CD4-positive, alpha-beta T cell treated with Interleukin-12 subunit alpha and Interleukin-12 subunit beta, for 1 hour (primary cell): ENCODE measurements around the gene SUPT4H1.

ENCODE experiments used
- DNase-seq: peaks from one replicate; pipeline ENCODE4 v3.0.0-alpha.2; 2020

The SUPT4H1 gene

GRCh38 chr17:58338841-58339754, 12.9 kb downstream of the SUPT4H1 start:
- peak; percentile 42 for DNase-seq

GRCh38 chr17:58338454-58338840, 13.6 kb downstream of the SUPT4H1 start:
- no peak for DNase-seq

DNA sequence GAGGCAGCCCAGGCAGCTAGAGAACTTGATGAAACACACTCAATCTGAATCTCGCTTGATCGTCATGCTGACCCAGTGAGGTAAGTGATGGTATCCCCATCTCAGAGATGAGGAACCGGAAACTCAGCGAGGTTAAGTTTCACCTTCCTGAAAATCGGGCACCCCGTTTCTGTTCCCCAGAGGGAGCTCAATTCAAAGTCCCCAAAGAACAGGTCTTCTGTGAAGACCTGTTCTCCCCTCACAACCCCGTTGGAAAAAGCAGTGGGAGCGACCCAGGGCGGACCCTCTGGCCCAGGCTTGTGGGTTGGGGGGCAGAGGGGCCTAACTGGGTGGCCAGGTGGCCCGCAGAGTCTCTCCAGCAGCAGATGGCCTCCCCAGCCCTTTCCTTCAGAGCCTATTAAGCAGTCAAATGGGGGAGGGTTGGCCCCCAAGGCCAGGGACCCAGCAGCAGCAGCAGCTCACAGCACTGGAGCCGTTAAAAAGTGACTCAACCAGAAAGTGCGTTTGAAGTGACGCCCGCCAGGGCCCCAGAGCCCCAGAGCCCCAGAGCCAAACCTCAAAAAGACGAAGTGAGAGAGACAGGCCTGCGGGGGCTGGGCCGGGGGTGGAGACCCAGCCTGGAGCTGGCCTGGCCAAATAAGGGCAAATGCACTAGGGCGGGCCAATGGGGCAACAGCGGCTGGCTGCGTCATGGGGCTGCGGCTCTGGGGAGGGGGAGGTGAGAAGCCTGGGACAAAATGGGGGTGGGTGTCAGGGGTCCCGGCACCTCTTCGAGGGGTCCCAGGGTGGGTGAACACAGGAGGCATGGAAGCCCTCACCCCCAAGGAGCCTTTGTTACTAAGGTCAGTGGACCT, 14.2 kb downstream of the SUPT4H1 start:
- DNase-seq = peak; percentile 93

DNA sequence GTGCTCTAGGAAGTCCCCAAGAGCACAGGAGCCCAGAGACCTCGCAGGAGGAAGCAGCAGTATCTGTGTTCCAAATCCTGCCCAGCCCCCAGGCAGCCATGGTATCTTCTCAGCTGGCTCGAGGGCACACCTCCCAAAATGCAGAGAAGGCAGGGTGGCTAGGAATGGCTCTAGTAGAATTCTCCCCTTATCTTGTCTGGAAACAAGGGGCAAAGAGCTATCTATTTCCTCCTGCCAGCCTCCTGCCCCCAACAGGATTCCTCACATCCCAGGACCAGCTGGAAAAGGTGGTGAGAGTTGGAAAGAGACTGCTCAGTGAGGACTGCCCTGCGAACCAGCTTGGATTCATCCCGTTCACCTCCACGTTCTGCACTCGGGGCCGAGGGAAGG, 14.8 kb downstream of the SUPT4H1 start:
- peak; percentile 73 for DNase-seq

GRCh38 chr17:58336456-58337209, 15.4 kb downstream of the SUPT4H1 start:
- peak; percentile 21 for DNase-seq

- DNase-seq = peak; percentile 84
These were observed 16.1 kb downstream of the SUPT4H1 start for GRCh38 chr17:58335779-58336455.

GRCh38 chr17:58335061-58335731, 16.8 kb downstream of the SUPT4H1 start:
- peak; percentile 45 for DNase-seq

- DNase-seq = no peak
These were observed 17.3 kb downstream of the SUPT4H1 start for GRCh38 chr17:58334661-58335060.

DNA sequence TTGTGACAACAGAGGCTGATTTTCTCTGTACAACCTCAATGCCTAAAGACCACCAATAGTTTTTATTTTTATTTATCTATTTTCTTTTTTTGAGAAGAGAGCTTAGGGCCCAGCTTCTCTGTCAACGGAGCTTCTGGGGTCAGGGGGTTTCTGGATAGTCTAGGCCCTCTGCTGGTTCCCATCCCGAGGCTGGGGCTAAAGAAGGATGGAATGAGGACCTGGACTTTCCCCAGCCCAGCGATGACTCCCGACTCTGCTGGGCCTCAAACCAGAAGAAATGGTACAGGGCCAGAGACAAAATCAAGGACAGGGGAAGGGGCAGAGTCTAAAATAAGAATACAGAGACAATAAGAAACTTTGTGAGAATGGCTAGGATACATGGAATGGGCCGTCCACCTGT, 17.7 kb downstream of the SUPT4H1 start:
- DNase-seq = no peak

DNA sequence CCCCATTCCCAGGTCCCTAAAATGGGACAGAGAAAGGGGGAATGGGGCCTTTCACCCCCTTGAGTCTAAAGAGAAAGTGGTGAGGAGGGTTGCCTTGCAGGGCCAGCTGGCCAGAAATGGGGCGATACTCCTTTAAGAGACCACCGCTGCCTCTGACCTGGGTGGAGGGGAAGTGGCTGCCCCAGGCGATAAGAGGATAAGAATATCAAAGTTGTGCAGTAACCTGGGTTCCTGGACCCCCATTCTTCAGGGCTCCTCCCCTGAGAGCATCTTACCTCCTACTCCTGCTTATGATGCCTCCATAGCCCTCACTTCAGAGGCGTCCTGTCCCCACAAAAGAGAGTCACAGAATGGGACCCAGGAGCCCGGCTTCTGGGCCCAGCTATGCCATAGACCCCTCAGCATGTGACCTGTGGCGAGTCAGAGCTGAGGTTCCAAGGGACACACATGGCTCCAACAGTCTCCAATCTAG, 18.2 kb downstream of the SUPT4H1 start:
- DNase-seq = peak; percentile 44

DNA sequence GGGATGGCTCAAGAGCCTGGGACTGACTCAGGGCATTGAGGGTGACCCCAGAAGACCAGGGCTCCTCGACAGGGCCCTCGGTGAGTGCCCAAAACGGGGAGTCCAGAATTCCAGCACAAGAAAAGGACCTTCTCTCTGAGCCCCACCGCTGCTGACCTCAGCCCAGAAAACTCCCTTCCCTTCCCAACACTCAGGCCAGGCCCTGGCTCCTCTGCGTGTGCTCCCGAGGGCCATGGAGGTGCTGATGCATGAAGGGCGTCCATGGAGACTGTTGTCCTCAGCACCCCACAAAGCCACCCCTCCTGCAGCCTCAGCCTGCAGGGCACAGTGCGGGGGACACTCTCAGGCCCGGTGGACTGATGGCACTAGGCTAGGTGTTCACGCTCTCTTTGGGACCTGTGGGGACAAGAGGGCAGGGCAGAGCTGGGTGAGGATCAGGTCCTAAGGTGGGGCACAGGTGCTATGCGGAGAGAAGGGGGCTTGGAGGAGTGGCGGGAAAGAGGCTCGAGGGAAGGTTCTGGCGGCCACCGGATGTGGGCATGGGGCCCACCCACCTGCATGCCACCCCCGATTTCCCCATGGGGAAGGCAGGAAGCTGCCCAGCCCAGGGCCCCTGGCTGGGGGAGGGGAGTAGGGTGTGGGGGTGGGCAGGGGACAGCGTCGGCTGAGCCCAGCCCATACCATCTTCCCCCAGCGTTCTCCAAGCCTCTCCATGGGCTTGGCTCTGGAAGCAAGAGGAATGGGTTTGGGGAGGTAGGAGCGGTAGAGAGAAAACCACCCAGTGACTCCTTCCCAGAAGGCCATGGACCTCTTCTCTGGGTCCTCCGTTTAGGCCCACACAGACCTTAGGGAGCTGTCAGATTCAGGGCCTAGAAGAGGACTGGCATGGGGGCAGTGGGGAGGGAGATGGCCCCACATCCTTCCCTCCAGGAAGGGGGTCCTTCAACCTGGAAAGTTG, 18.9 kb downstream of the SUPT4H1 start:
- DNase-seq = peak; percentile 57

DNA sequence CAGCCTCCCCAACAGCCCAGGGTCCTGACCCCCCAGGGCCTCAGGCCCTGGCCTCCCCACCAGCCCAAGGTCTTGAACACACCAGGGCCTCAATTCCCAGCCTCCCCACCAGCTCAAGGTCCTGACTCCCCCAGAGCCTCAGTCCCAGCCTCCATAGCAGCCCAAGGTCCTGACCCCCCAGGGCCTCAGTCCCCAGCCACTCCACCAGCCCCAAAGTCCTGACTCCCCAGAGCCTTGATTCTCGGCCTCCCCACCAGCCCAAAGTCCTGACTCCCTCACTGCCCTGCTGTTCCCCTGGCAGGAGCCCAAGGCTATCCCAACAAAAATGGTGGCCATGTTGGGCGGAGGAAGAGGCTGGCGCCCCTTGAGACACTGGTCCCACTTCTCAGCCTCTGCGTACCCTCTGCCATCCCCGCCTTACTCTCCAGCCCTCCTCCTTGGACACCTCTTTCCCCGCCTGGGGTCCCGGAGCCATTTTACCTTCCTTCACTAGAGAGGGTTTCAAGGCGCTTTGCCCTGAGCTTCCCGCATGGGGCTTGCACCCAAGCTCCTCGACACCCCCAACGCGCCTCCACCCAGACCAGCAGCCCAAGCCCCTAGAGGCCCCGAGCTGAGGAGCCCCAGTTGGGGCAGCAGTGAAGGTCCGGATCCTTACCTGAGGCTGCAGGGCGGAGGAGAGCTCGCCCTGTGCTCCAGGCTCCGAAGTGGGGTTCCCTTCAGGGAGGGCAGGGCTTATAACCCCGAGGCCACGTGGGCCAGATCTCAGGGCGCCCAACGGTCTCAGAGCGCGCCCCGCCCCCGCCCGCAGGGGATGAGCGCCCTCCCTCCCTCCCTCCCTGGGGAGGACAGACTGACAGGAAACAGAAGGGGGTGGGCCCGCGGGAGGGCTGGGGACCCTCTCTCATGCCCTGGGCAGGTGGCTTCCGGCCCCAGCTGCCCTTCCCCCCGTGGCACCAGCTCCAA, 19.9 kb downstream of the SUPT4H1 start:
- peak; percentile 92 for DNase-seq

DNA sequence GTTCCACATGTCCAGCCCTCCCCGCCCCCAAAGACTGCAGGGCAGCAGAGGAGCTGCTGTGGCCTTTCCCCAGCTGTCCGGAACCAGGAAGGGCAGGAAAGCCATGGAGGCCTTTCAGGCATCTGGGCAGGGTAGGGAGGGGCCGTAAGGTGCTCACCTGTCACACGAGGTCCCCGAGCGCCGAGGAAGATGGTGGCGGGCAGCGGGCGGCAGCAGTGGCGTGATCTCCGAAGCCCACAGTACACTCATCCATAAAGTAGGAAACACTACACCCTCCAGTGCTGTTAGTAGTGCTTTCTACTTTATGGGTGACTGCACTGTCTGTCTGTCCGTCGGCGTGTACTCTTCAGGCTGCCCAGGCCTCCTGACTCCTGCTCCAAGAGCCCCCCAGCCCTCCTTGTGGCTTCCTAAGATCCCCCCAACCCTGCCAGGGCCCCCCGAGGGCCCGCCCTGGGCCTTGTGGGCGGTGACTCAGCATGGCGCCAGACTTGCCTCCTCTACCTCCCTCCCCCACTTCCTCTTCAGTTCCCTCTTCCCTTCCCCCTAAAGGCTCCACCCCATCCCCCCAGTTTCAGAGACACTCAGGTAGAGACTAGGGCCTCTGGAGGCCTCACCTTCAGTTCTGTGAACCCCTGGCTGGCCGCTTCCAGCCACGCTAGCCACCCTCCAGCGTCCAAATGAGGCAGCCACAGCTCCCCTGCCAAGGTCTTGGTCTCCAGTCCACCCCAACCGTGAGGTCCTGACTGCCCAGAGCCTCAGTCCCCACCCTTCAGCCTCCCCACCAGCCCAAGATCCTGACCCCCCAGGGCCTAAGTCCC, 20.8 kb downstream of the SUPT4H1 start:
- DNase-seq = peak; percentile 80

DNA sequence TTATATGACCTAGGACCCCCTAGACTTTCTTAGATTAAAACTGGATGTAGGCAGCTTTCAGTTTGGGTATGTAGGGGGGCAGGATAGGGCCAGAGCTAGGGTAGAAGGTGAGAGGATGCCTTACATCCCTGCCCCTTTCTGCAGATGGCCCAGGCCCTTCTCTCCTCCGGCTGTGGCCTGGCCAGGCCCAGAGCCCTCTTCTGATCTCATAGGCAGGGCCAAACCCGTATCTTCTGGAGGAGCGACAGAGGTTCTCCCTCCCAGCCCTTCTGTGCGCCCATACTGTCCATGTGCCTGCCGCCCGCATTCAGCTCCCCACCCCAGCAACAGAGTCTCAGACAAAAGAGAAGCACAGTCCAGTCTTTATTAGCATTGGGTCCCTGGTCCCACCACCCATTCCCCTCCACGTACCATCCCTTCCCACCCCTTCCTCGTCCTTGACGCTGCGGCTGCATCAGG, 21.4 kb downstream of the SUPT4H1 start:
- peak; percentile 42 for DNase-seq

GRCh38 chr17:58329810-58330537, 22.0 kb downstream of the SUPT4H1 start:
- DNase-seq = peak; percentile 69

DNA sequence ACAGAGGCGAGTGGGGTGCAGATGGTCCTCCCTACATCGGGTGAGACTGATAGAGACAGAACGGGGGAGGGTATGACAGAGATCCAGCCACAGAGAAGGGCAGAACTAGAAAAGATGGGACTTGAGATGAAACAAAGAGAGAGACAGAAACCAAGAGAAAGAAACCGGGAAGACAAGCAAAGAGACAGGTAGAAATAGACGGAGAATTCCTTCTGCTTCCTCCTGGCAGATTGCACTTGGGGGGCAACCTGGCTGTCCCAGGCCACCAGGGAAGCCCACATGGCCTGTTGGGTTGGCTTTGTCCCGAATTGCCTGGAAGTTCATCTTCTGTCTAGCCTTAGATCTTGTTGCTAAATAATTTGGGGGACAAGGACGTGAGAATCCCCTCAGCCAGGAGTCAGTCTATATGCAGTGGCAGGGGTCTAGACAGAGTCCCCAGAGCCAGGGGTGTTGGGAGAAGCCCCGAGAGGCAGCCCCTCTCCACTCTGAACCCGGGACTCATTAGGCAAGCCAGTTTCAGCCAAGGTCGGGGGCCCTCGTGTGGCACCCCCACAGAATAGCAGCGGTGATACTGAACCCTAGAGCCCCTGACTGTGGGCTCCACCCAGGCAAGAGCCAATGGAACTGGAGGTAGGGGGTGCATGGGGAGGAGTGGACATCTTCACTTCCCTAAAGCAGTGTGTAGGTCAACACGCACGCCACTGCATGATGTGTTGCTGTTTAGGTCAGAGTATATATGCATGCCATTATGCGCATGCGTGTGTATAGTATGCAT, 22.8 kb downstream of the SUPT4H1 start:
- peak; percentile 85 for DNase-seq
